Stimulated activated CD4-positive, alpha-beta T cell treated with anti-CD3 and anti-CD28 coated beads, Interleukin-2, amount 100 ng/mL, for 48 hours (primary cell): ENCODE results near the gene RSPH9.
"Not testable (repeated sequence)": the region's sequence is repeated elsewhere in the genome, so short reads cannot be mapped to it uniquely, and the experiment has no call there.

Source experiments
- DNase-seq, 2 donors: peaks; one replicate each; pipeline ENCODE4 v3.0.0-alpha.2; 2020

Gene RSPH9

GRCh38 chr6:43689421-43689820, 44.6 kb downstream of the RSPH9 start:
- no peak for DNase-seq

GRCh38 chr6:43695215-43695966, 50.6 kb downstream of the RSPH9 start:
- DNase-seq, result no peak

- DNase-seq, result no peak
These were observed 51.1 kb downstream of the RSPH9 start for GRCh38 chr6:43695967-43696291.

GRCh38 chr6:43697421-43697820, 52.6 kb downstream of the RSPH9 start:
- DNase-seq, result no peak

- no peak for DNase-seq
These were observed 53.9 kb downstream of the RSPH9 start for GRCh38 chr6:43698584-43699349.

- DNase-seq, result no peak
These were observed 54.8 kb downstream of the RSPH9 start for GRCh38 chr6:43699564-43700186.

- not testable (repeated sequence) for DNase-seq
These were observed 56.2 kb downstream of the RSPH9 start for GRCh38 chr6:43700939-43701560.

GRCh38 chr6:43702171-43702533, 57.3 kb downstream of the RSPH9 start:
- no peak for DNase-seq

- DNase-seq, result no peak
These were observed 58.0 kb downstream of the RSPH9 start for GRCh38 chr6:43702534-43703440.

- no peak for DNase-seq
These were observed 58.9 kb downstream of the RSPH9 start for GRCh38 chr6:43703512-43704429.

GRCh38 chr6:43705996-43706395, 61.2 kb downstream of the RSPH9 start:
- DNase-seq, result no peak

- DNase-seq, result no peak
These were observed 62.0 kb downstream of the RSPH9 start for GRCh38 chr6:43706788-43707187.

GRCh38 chr6:43707269-43707668, 62.4 kb downstream of the RSPH9 start:
- no peak for DNase-seq

GRCh38 chr6:43707767-43708166, 62.9 kb downstream of the RSPH9 start:
- no peak for DNase-seq

GRCh38 chr6:43708860-43709653, 64.2 kb downstream of the RSPH9 start:
- DNase-seq, result no peak

GRCh38 chr6:43709654-43710303, 64.9 kb downstream of the RSPH9 start:
- DNase-seq, result no peak

GRCh38 chr6:43710576-43710975, 65.7 kb downstream of the RSPH9 start:
- DNase-seq, result no peak

GRCh38 chr6:43712579-43712978, 67.7 kb downstream of the RSPH9 start:
- DNase-seq, result no peak

GRCh38 chr6:43713643-43714310, 68.9 kb downstream of the RSPH9 start:
- DNase-seq, result no peak
